Osteoblast (primary cell): Measurements from ENCODE around the gene RPAP3. TPM values are rescaled to one million over a fixed set of nuclear protein-coding genes. Genes with fewer than 3 reads are reported as not detected.

ENCODE experiments used
- DNase-seq: peaks from one replicate; pipeline ENCODE4 v3.0.0; 2011; ENCODE audit warnings: low spot score, mixed read lengths; ENCODE audit not compliant: insufficient read length; ENCODE audit errors: missing footprints
- H2AFZ ChIP-seq: 2 replicates; pipeline ENCODE4 v1.6.0; 2011; ENCODE audit warnings: mild to moderate bottlenecking, low read length
- H3K27ac ChIP-seq: 2 replicates; pipeline ENCODE4 v1.5.1; 2011; ENCODE audit warnings: mild to moderate bottlenecking, low read depth, low read length, moderate library complexity
- H3K27me3 ChIP-seq: 2 replicates; pipeline ENCODE4 v1.6.0; 2012; ENCODE audit warnings: mild to moderate bottlenecking, control low read depth, inconsistent platforms, low read length, moderate library complexity; ENCODE audit not compliant: insufficient read depth
- H3K36me3 ChIP-seq: 2 replicates; pipeline ENCODE4 v1.5.1; 2011; ENCODE audit warnings: mild to moderate bottlenecking, low read length, control low read depth, moderate library complexity; ENCODE audit not compliant: insufficient read depth
- H3K4me1 ChIP-seq: 2 replicates; pipeline ENCODE4 v1.5.1; 2011; ENCODE audit warnings: mild to moderate bottlenecking, low read length, control low read depth, moderate library complexity; ENCODE audit not compliant: insufficient read depth
- H3K4me2 ChIP-seq: 2 replicates; pipeline ENCODE4 v1.6.0; 2011; ENCODE audit warnings: mild to moderate bottlenecking, low read length; ENCODE audit not compliant: insufficient read depth
- H3K4me3 ChIP-seq: fragments of 200-600 bp; sonication (generic); 3 replicates; pipeline ENCODE4 v1.5.1; 2012; ENCODE audit warnings: mild to moderate bottlenecking, low read length, inconsistent platforms; ENCODE audit not compliant: insufficient read depth
- H3K79me2 ChIP-seq: 2 replicates; pipeline ENCODE4 v1.6.0; 2012; ENCODE audit warnings: mild to moderate bottlenecking, low read length, control low read depth, inconsistent platforms; ENCODE audit not compliant: insufficient read depth
- H3K9me3 ChIP-seq: 2 replicates; pipeline ENCODE4 v1.5.1; 2011; ENCODE audit warnings: low read depth, low read length, control low read depth
- H4K20me1 ChIP-seq: 2 replicates; pipeline ENCODE4 v1.6.0; 2012; ENCODE audit warnings: mild to moderate bottlenecking, low read length, control low read depth; ENCODE audit not compliant: insufficient read depth
- CTCF ChIP-seq: IDR thresholded peaks from 2 replicates; pipeline ENCODE4 v1.5.1; 2011; ENCODE audit warnings: mild to moderate bottlenecking, low read depth, low read length, moderate library complexity; ENCODE audit errors: extremely low read depth
- total RNA-seq: library from RNA; depleted of rRNA; stranded (reverse); fragments of >200 nt; gene quantifications from 2 replicates; pipeline ENCODE4 v1.2.3, GENCODE V29; 2012

RPAP3 gene
- total RNA-seq, 1 donor = 15.6 TPM

DNA sequence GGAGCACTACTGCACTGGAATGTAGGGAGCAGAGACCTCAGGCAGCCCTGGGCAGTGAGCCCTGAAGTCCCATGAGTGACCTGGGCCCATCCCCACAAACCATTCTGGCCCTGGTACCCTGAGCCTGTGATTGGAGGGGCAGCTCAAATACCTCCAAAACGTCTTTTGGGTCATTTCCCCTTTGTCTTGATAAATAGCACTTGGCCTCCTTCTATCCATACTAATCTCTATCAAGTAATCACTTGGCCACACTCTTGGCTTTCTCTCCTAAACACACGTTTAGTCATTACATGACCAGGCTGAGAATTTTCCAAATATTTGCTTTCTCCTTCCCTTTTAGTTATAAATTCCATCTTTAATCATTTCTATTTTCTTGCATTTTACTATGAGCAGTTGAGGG lies 91.3 kb downstream of the RPAP3 start:
- H3K4me1 ChIP-seq = no peaks in the 10 kb centered on the region
- no peaks in the 10 kb centered on the region for H3K36me3 ChIP-seq
- no peaks in the 10 kb centered on the region for H3K9me3 ChIP-seq
- H3K27ac ChIP-seq = no peak overlapping the region
- H3K79me2 ChIP-seq = no peaks in the 10 kb centered on the region
- H3K4me2 ChIP-seq = no peak overlapping the region
- H3K27me3 ChIP-seq = no peaks in the 10 kb centered on the region
- no peak overlapping the region for H2AFZ ChIP-seq
- H4K20me1 ChIP-seq = peaks cover under 1% of the 10 kb centered on the region
- TF ChIP-seq CTCF = no peak
- H3K4me3 ChIP-seq = no peak overlapping the region
- no peak for DNase-seq

- H3K4me3 ChIP-seq = no peak overlapping the region
- no peaks in the 10 kb centered on the region for H3K79me2 ChIP-seq
- H2AFZ ChIP-seq = no peak overlapping the region
- H3K4me1 ChIP-seq = no peaks in the 10 kb centered on the region
- no peak for DNase-seq
- H3K36me3 ChIP-seq = no peaks in the 10 kb centered on the region
- H3K27ac ChIP-seq = no peak overlapping the region
- H3K9me3 ChIP-seq = no peaks in the 10 kb centered on the region
- TF ChIP-seq CTCF = no peak
- no peak overlapping the region for H3K4me2 ChIP-seq
- no peaks in the 10 kb centered on the region for H4K20me1 ChIP-seq
- H3K27me3 ChIP-seq = no peaks in the 10 kb centered on the region
Observed at GRCh38 chr12:47612953-47613352, 92.9 kb downstream of the RPAP3 start.

DNA sequence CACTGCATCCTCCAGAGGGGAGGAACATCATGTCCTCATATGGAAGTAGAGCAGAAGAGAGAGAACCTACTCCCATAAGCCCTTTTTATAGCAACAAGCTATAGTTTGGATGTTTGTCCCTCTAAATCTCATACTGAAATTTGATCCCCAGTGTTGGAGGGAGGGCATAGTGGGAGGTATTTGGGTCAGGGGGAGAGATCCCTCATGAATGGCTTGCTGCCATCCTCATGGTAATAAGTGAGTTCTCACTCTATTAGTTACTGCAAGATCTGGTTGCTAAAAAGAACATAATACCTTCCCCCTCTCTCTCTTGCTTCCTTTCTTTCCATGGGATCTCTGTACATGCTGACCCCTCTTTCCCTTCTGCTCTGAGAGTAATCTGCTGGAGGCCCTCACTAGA lies 93.9 kb downstream of the RPAP3 start:
- H3K9me3 ChIP-seq = no peaks in the 10 kb centered on the region
- no peak overlapping the region for H3K4me3 ChIP-seq
- no peaks in the 10 kb centered on the region for H3K4me1 ChIP-seq
- no peaks in the 10 kb centered on the region for H4K20me1 ChIP-seq
- H2AFZ ChIP-seq = no peak overlapping the region
- TF ChIP-seq CTCF = no peak
- no peaks in the 10 kb centered on the region for H3K27me3 ChIP-seq
- no peak overlapping the region for H3K27ac ChIP-seq
- no peak for DNase-seq
- no peaks in the 10 kb centered on the region for H3K36me3 ChIP-seq
- no peak overlapping the region for H3K4me2 ChIP-seq
- H3K79me2 ChIP-seq = no peaks in the 10 kb centered on the region

Other genes with a start within 250 kb of the RPAP3 start
- not detected in 2 replicates for gene ENDOU, start 19.5 kb upstream of the RPAP3 start, total RNA-seq
- 3.5 and 4.3 TPM in 2 replicates for gene RAPGEF3, start 52.9 kb upstream of the RPAP3 start, total RNA-seq
- 18.0 and 19.2 TPM in 2 replicates for gene SLC48A1, start 67.2 kb upstream of the RPAP3 start, total RNA-seq
- 39.8 and 41.3 TPM in 2 replicates for gene HDAC7, start 113.9 kb upstream of the RPAP3 start, total RNA-seq
- 30.4 and 32.2 TPM in 2 replicates for gene VDR, start 199.0 kb upstream of the RPAP3 start, total RNA-seq